Muscle of leg (tissue), 11 donors: ENCODE data around the gene SYNPR. TPM values are rescaled to one million over a fixed set of nuclear protein-coding genes. Genes with fewer than 3 reads are reported as not detected.

Experiments used
- DNase-seq: peaks from one replicate; pipeline ENCODE4 v3.0.0; 2013
- H3K27ac ChIP-seq: one replicate; pipeline ENCODE4 v1.5.1; 2013; ENCODE audit warnings: mild to moderate bottlenecking, low read length, control low read depth
- H3K27me3 ChIP-seq: one replicate; pipeline ENCODE4 v1.6.1; 2013; ENCODE audit warnings: low read length; ENCODE audit not compliant: control insufficient read depth, insufficient read depth
- H3K36me3 ChIP-seq: one replicate; pipeline ENCODE4 v1.6.1; 2013; ENCODE audit warnings: low read length; ENCODE audit not compliant: control insufficient read depth, insufficient read depth
- H3K4me1 ChIP-seq: one replicate; pipeline ENCODE4 v1.6.1; 2013; ENCODE audit warnings: low read length; ENCODE audit not compliant: control insufficient read depth, insufficient read depth
- H3K4me3 ChIP-seq: one replicate; pipeline ENCODE4 v1.5.1; 2013; ENCODE audit warnings: low read length, control low read depth
- H3K9me3 ChIP-seq: replicated peaks from 2 replicates; pipeline ENCODE4 v1.6.1; 2013; ENCODE audit warnings: low read depth, low read length; ENCODE audit not compliant: control insufficient read depth
- WGBS: methylation state at CpG from one replicate; pipeline ENCODE4 v1.1.5; 2013; ENCODE audit warnings: missing lambda C conversion rate; ENCODE audit not compliant: insufficient coverage; 5-methylcytosine and 5-hydroxymethylcytosine counted together
- polyA plus RNA-seq, 8 donors: library from polyadenylated mRNA; unstranded; fragments of 120-200 nt; gene quantifications; one replicate each; pipeline versions ENCODE4 v1.2.1 to v1.2.3, GENCODE V29; 2013; ENCODE audit warnings: inconsistent platforms in 1 of 8, low replicate concordance in 1 of 8; ENCODE audit not compliant: insufficient read length in 8 of 8, insufficient read depth in 1 of 8
- total RNA-seq: library from RNA; stranded (reverse); fragments of 120-200 nt; gene quantifications from one replicate; pipeline ENCODE4 v1.2.4, GENCODE V29; 2013

The SYNPR gene
- total and polyA plus RNA-seq, 9 donors = 0.04 TPM; not detected in 8

DNA sequence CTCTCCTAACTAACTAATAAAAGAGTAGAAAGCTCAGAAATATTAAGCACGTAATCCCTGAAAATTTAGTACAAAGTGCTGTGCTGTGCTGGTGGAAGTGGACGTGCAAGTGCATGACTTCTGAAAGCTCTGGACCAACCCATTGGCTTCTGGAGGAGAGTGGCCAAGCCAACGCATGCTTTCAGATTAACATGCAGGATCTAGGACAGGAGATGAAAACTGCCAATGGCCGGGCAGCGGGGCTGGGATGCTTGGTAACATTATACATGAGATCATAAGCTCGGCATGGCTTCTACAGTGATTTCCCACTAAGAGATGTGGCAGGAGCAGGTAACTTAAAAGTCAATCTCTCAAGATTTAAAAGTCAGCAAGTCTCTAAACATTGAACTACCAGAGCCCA, 203.5 kb downstream of the SYNPR start:
- 76% methylated on average over 5 of the region's 6 CpGs for WGBS
- peaks cover 3% of the 10 kb centered on the region for H3K27me3 ChIP-seq
- H3K9me3 ChIP-seq = no peaks in the 10 kb centered on the region
- DNase-seq = no peak
- no peak overlapping the region for H3K27ac ChIP-seq
- no peaks in the 10 kb centered on the region for H3K36me3 ChIP-seq
- no peaks in the 10 kb centered on the region for H3K4me1 ChIP-seq
- H3K4me3 ChIP-seq = no peak overlapping the region

DNA sequence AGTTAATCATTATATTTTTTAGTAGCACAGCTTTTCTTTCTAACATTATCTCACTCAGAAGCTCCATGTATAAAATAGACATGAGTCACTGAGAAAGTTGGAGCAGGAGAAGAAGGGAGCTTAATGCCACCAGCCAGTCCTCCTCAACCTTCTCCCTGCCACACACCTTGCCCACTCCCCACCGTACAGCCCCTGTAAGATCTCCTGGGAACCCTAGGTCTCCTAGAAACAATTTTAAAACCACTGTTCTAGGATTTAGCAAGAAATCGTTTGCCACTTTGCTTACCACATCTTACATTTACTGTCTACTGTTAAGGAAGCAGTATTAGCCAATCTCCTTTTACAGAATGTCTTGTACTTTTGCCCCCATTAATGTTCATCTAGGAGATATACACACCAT, 204.2 kb downstream of the SYNPR start:
- Histone ChIP-seq H3K27ac (no peak overlapping the region), H3K9me3 (no peaks in the 10 kb centered on the region), H3K4me3 (no peak overlapping the region), H3K36me3 (no peaks in the 10 kb centered on the region), H3K27me3 (peaks cover under 1% of the 10 kb centered on the region), H3K4me1 (no peaks in the 10 kb centered on the region)
- DNase-seq = no peak
- WGBS = 89% methylated on average over 1 of the region's 2 CpGs

DNA sequence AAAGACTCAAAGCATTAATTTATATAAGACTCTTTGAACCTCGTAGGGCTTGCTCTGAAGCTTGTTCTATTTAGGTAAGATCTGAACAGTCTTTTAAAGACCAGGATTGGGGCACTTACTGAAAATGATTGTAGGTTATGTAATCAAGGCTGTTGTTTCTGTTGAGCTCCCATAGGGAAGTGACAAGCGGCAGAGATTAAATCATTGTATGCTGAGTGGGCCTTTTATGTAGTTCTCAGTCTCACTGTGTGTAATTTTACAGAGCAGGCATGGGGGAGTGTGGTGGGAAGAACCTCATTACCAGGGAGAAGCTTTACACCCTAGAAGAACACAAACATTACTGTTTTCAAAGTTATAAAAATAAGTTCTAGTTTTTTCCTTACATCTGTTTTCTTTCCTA, 214.4 kb downstream of the SYNPR start:
- Histone ChIP-seq H3K36me3 (no peaks in the 10 kb centered on the region), H3K27ac (no peak overlapping the region), H3K9me3 (no peaks in the 10 kb centered on the region), H3K4me1 (no peaks in the 10 kb centered on the region), H3K4me3 (no peak overlapping the region), H3K27me3 (no peaks in the 10 kb centered on the region)
- no peak for DNase-seq
- no CpG with 5 or more reads among the region's 2 CpGs for WGBS

DNA sequence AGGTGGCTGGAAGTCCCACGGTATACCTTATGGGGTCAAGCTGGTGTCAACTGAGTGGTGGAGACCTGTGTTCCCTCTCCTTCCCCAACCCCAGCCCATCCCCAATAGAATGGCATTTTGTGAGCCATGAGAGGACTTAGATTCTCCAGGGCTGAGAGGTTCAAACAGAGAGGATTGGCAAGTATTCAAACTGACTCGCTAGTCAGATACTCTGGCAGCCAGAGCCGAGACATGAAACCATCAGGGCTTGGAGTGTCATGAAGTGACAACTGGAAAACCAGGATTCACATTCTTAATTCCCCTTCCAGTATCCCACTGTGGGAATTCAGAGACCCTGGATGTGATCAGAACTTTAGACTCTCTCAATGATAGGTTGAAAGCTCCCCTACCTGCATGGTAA, 215.0 kb downstream of the SYNPR start:
- no peak for DNase-seq
- no peaks in the 10 kb centered on the region for H3K4me1 ChIP-seq
- no peaks in the 10 kb centered on the region for H3K27me3 ChIP-seq
- 93% methylated on average over 2 of the region's 3 CpGs for WGBS
- H3K4me3 ChIP-seq = no peak overlapping the region
- H3K27ac ChIP-seq = no peak overlapping the region
- H3K9me3 ChIP-seq = no peaks in the 10 kb centered on the region
- H3K36me3 ChIP-seq = no peaks in the 10 kb centered on the region

DNA sequence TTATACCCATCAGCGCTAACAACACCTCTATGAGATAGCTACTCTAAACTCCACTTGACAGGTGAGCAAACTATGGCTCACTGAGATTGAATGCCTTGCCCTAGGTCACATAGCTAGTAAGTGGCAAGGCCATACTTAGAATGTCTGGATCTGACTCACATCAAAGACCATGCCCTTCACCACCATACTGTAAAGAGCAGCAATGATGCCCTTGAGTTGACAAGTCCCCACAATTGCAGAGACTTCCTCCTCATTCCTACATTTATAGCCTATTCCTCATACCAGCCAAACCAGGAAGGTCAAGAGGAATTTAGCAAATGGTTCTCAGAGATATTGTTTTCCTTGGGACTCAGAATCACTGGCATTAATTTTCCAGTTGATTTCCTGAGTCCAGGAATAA, 216.5 kb downstream of the SYNPR start:
- Histone ChIP-seq H3K27me3 (no peaks in the 10 kb centered on the region), H3K9me3 (no peaks in the 10 kb centered on the region), H3K4me1 (no peaks in the 10 kb centered on the region), H3K36me3 (no peaks in the 10 kb centered on the region), H3K4me3 (no peak overlapping the region), H3K27ac (no peak overlapping the region)
- 100% methylated on average over 1 of the region's 1 CpG for whole genome bisulfite sequencing
- no peak for DNase-seq

DNA sequence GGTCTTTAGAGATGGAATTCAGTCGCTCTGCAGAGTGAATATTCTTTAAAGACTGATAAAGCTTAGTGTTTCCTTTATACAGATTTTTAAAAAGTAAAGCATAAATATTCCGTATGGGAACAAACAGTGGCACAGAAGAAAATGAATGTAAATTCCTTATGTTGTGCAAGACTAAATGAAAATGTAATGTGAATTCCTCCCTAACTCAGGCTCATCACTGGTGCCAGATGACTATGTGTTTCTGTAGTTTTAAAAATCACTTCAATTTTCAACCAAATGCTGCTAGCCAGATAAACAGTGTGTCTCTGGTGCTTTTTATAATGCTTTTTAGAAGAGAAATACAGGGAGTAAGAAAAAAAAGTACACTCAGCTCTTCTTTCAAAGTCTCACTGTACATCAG, 219.5 kb downstream of the SYNPR start:
- Histone ChIP-seq H3K4me1 (no peaks in the 10 kb centered on the region), H3K9me3 (no peaks in the 10 kb centered on the region), H3K36me3 (no peaks in the 10 kb centered on the region), H3K27me3 (no peaks in the 10 kb centered on the region), H3K27ac (no peak overlapping the region), H3K4me3 (no peak overlapping the region)
- DNase-seq = peak; percentile 7
- no CpG with 5 or more reads among the region's 2 CpGs for WGBS

DNA sequence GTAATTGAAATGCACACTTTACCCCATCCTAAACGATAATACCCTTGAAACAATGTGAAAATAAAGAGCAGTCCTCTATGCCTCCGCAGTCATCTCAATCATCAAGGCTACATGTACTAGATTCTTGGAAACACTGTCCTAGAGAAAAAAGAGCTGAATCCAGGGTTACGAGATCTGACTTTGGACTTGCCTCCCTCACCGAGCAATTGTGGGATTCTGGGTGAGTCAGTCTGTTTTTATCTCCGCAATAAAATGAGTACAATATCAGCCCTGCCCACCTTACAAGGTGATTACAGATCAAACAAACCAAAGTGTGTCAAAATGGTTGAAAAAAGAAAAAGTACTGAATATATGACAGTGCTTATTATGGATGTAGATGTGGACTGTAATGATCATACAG, 222.1 kb downstream of the SYNPR start:
- no peaks in the 10 kb centered on the region for H3K4me1 ChIP-seq
- no peak overlapping the region for H3K4me3 ChIP-seq
- DNase-seq = no peak
- no peaks in the 10 kb centered on the region for H3K36me3 ChIP-seq
- H3K27ac ChIP-seq = no peak overlapping the region
- H3K9me3 ChIP-seq = no peaks in the 10 kb centered on the region
- no peaks in the 10 kb centered on the region for H3K27me3 ChIP-seq
- WGBS = 80% methylated on average over 1 of the region's 5 CpGs

DNA sequence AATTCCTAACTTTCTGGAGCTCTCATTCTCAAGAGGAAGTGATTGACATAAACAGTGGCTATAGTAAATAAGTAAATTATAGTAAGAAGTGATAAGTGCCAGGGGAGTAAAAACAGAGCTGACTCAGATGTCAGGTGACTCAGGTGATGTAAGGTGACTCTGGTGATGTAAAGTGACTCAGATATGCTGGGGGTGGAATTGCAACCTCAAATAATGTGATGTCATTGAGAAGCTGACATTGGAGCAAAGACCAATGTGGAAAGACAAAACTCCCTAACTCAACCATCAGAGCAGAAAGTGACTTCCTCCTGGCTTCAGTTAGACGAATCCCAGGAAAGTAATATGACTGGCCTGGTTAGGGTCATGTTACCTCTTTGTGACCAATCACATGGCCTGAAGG, 230.2 kb downstream of the SYNPR start:
- no peaks in the 10 kb centered on the region for H3K4me1 ChIP-seq
- no CpG with 5 or more reads among the region's 1 CpG for WGBS
- no peak for DNase-seq

DNA sequence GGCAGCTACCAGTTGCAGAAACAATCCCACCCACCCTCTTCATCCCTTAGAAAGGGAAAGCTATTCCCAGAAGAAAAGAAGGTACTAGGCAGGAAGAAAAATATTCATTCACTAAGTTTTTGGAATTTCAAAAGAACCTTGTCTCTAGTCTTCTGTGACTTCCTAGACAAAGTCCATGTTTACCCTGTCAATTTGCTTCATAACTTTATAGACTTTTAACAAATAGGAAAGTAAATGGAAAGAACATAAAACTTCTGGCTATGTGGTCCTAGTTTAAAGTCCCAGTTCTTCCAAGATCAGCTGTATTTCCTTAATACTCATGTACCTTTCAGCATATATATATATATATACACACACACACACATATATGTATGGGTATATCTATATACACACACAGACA, 230.7 kb downstream of the SYNPR start:
- no peak for DNase-seq
- no peak overlapping the region for H3K4me3 ChIP-seq
- no peaks in the 10 kb centered on the region for H3K27me3 ChIP-seq
- H3K4me1 ChIP-seq = no peaks in the 10 kb centered on the region
- no peaks in the 10 kb centered on the region for H3K9me3 ChIP-seq
- no peak overlapping the region for H3K27ac ChIP-seq
- no peaks in the 10 kb centered on the region for H3K36me3 ChIP-seq

More for the DNA sequence above, 230.2 kb downstream of the SYNPR start:
- no peaks in the 10 kb centered on the region for H3K27me3 ChIP-seq
- no peak overlapping the region for H3K4me3 ChIP-seq
- no peaks in the 10 kb centered on the region for H3K36me3 ChIP-seq
- no peaks in the 10 kb centered on the region for H3K9me3 ChIP-seq
- H3K27ac ChIP-seq = no peak overlapping the region

DNA sequence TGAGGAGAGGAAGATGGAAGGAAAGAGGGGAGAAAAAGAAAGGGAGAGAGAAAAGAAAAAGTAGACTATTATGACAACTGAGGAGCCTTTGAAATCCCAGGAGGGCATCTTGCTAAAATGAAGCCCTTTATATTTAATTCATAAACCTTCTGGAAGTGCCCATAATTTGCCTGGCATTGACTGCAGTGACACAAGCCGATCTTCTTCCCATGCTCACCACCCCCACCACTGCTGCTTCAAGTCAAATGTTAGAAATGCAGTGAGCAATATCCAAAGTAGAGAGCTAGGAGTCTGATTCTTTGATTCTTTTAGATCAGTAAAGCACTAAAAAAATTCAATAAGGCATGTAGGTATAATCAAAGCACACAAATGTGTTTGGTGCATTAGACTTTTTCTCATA, 235.7 kb downstream of the SYNPR start:
- Histone ChIP-seq H3K27me3 (no peaks in the 10 kb centered on the region), H3K4me1 (no peaks in the 10 kb centered on the region), H3K36me3 (no peaks in the 10 kb centered on the region), H3K27ac (no peak overlapping the region), H3K4me3 (no peak overlapping the region), H3K9me3 (no peaks in the 10 kb centered on the region)
- WGBS = no CpG with 5 or more reads among the region's 1 CpG
- no peak for DNase-seq

DNA sequence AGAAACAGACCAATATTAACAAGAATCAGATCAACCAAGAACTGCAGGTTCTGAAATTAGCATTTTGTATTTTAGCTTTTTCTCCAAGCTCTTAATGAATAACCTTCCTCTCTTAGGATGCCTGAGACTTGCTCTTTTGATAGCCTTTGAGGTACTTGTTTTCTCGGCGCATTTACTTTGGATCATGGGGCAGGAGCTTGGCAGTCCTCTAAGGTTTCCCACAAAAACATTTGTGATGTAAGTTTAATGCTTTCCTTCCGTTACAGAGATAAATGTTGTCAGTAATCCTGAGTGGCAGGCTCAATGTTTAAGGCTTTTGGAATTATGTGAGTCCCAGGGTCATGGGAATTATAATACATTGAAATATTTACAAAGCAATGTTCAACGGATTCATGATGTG, 236.6 kb downstream of the SYNPR start:
- Histone ChIP-seq H3K9me3 (no peaks in the 10 kb centered on the region), H3K4me3 (no peak overlapping the region), H3K27me3 (no peaks in the 10 kb centered on the region), H3K27ac (no peak overlapping the region), H3K36me3 (no peaks in the 10 kb centered on the region), H3K4me1 (no peaks in the 10 kb centered on the region)
- WGBS = no CpG with 5 or more reads among the region's 4 CpGs
- DNase-seq = no peak
